Activated naive CD4-positive, alpha-beta T cell treated with anti-CD3 and anti-CD28 coated beads, Interleukin-2, amount 50 U/mL, for 16 hours (primary cell): ENCODE results near the gene NTM.

ENCODE experiments used
- DNase-seq: peaks from one replicate; pipeline ENCODE4 v3.0.0-alpha.2; 2020

The NTM gene

GRCh38 chr11:132257871-132258270, 887.5 kb downstream of the NTM start:
- DNase-seq: no peak

GRCh38 chr11:132258875-132259274, 888.5 kb downstream of the NTM start:
- no peak for DNase-seq

GRCh38 chr11:132260636-132261035, 890.2 kb downstream of the NTM start:
- no peak for DNase-seq

GRCh38 chr11:132263241-132263640, 892.8 kb downstream of the NTM start:
- no peak for DNase-seq

GRCh38 chr11:132263875-132264274, 893.5 kb downstream of the NTM start:
- DNase-seq: no peak

GRCh38 chr11:132264616-132265015, 894.2 kb downstream of the NTM start:
- DNase-seq: no peak

- DNase-seq: no peak
Measured at GRCh38 chr11:132278801-132279574, 908.6 kb downstream of the NTM start.

- no peak for DNase-seq
Measured at GRCh38 chr11:132284048-132284447, 913.6 kb downstream of the NTM start.

GRCh38 chr11:132284611-132285010, 914.2 kb downstream of the NTM start:
- no peak for DNase-seq

GRCh38 chr11:132285631-132286030, 915.2 kb downstream of the NTM start:
- no peak for DNase-seq

- DNase-seq: no peak
Measured at GRCh38 chr11:132286106-132286505, 915.7 kb downstream of the NTM start.

GRCh38 chr11:132288036-132288435, 917.6 kb downstream of the NTM start:
- no peak for DNase-seq

GRCh38 chr11:132289590-132290256, 919.3 kb downstream of the NTM start:
- no peak for DNase-seq

GRCh38 chr11:132293586-132293985, 923.2 kb downstream of the NTM start:
- DNase-seq: no peak

GRCh38 chr11:132296946-132297610, 926.7 kb downstream of the NTM start:
- DNase-seq: no peak

GRCh38 chr11:132298357-132298756, 927.9 kb downstream of the NTM start:
- no peak for DNase-seq

GRCh38 chr11:132300283-132300682, 929.9 kb downstream of the NTM start:
- DNase-seq: no peak

GRCh38 chr11:132301465-132301864, 931.0 kb downstream of the NTM start:
- DNase-seq: no peak

GRCh38 chr11:132301900-132302299, 931.5 kb downstream of the NTM start:
- no peak for DNase-seq

- no peak for DNase-seq
Measured at GRCh38 chr11:132307309-132308020, 937.0 kb downstream of the NTM start.

- DNase-seq: no peak
Measured at GRCh38 chr11:132310390-132311375, 940.3 kb downstream of the NTM start.

- no peak for DNase-seq
Measured at GRCh38 chr11:132311703-132312102, 941.3 kb downstream of the NTM start.
